Neutrophil (primary cell): ENCODE results near the gene FAM83C.

ENCODE experiments used
- H3K27ac ChIP-seq: fragments of 200-600 bp; sonication (generic); 2 replicates; pipeline ENCODE4 v1.5.1; 2016; ENCODE audit warnings: mild to moderate bottlenecking, moderate library complexity
- H3K27me3 ChIP-seq: fragments of 200-600 bp; sonication (generic); 2 replicates; pipeline ENCODE4 v1.6.0; 2016; ENCODE audit warnings: mild to moderate bottlenecking
- H3K36me3 ChIP-seq: fragments of 200-600 bp; sonication (generic); 2 replicates; pipeline ENCODE4 v1.5.1; 2017
- H3K4me1 ChIP-seq, 2 experiments: fragments of 200-600 bp in 1 of 2; sonication (generic) in 1 of 2; 1 replicate in 1 of 2; 2 replicates in 1 of 2; pipeline versions ENCODE4 v1.5.1 to v1.6.1; 2013 to 2016; ENCODE audit warnings: low read depth in 1 of 2, low read length in 1 of 2, mild to moderate bottlenecking in 1 of 2, moderate library complexity in 1 of 2; ENCODE audit not compliant: control insufficient read depth in 1 of 2, insufficient read depth in 1 of 2
- H3K4me3 ChIP-seq, 2 experiments: fragments of 200-600 bp in 1 of 2; sonication (generic) in 1 of 2; 1 replicate in 1 of 2; 2 replicates in 1 of 2; pipeline ENCODE4 v1.5.1; 2013 to 2016; ENCODE audit warnings: low read depth in 1 of 2, low read length in 1 of 2, mild to moderate bottlenecking in 1 of 2, moderate library complexity in 1 of 2
- H3K9me3 ChIP-seq: fragments of 200-600 bp; sonication (generic); 2 replicates; pipeline ENCODE4 v1.5.1; 2016
- CTCF ChIP-seq: fragments of 200-600 bp; sonication (generic); IDR thresholded peaks from 2 replicates; pipeline ENCODE4 v1.5.1; 2016; ENCODE audit warnings: antibody characterized with exemption

The FAM83C gene

GRCh38 chr20:35279533-35280174, 12.6 kb downstream of the FAM83C start:
- Histone ChIP-seq H3K9me3 (no peaks in the 10 kb centered on the region), H3K4me3 (no peak overlapping the region), H3K27me3 (no peaks in the 10 kb centered on the region), H3K4me1 (peaks cover 27 to 46% of the 10 kb centered on the region in 2 experiments), H3K36me3 (peaks cover 49% of the 10 kb centered on the region), H3K27ac (peak overlapping the region; percentile 99)
- TF ChIP-seq CTCF: no peak

GRCh38 chr20:35279040-35279439, 13.2 kb downstream of the FAM83C start:
- no peaks in the 10 kb centered on the region for H3K27me3 ChIP-seq
- H3K27ac ChIP-seq: peak overlapping the region; percentile 99
- H3K4me3 ChIP-seq: no peak overlapping the region
- peaks cover 55% of the 10 kb centered on the region for H3K36me3 ChIP-seq
- H3K9me3 ChIP-seq: no peaks in the 10 kb centered on the region
- peaks cover 27 to 42% of the 10 kb centered on the region in 2 experiments for H3K4me1 ChIP-seq
- no peak for TF ChIP-seq CTCF

- Histone ChIP-seq H3K4me1 (peaks cover 20 to 30% of the 10 kb centered on the region in 2 experiments), H3K27ac (peak within 1 kb of the TSS; percentile 99), H3K9me3 (no peaks in the 10 kb centered on the region), H3K27me3 (no peaks in the 10 kb centered on the region), H3K4me3 (peak within 1 kb of the TSS; percentile 72 to 80), H3K36me3 (peaks cover 65% of the 10 kb centered on the region)
- TF ChIP-seq CTCF: peak; percentile 80
Measured at GRCh38 chr20:35277531-35278395, 14.5 kb downstream of the FAM83C start, which contains the start of gene MMP24OS. MMP24OS (minus strand) TSS chr20:35278122; CDS start chr20:35277929, 193 bp downstream.

- peak overlapping the region; percentile 72 to 80 for H3K4me3 ChIP-seq
- H3K27ac ChIP-seq: peak overlapping the region; percentile 99
- no peaks in the 10 kb centered on the region for H3K27me3 ChIP-seq
- peaks cover 70% of the 10 kb centered on the region for H3K36me3 ChIP-seq
- H3K9me3 ChIP-seq: no peaks in the 10 kb centered on the region
- no peak for TF ChIP-seq CTCF
- peaks cover 20 to 30% of the 10 kb centered on the region in 2 experiments for H3K4me1 ChIP-seq
Measured at GRCh38 chr20:35277127-35277526, 15.1 kb downstream of the FAM83C start.

- Histone ChIP-seq H3K27me3 (no peaks in the 10 kb centered on the region), H3K4me3 (peak overlapping the region; percentile 72 to 80), H3K27ac (peak overlapping the region; percentile 99), H3K4me1 (peaks cover 20 to 30% of the 10 kb centered on the region in 2 experiments), H3K9me3 (no peaks in the 10 kb centered on the region), H3K36me3 (peaks cover 76% of the 10 kb centered on the region)
- no peak for TF ChIP-seq CTCF
Measured at GRCh38 chr20:35276408-35276807, 15.8 kb downstream of the FAM83C start.
